ENCODE data around the gene USP32.
"Not testable (repeated sequence)": the region's sequence is repeated elsewhere in the genome, so short reads cannot be mapped to it uniquely, and the experiment has no call there.

Gene USP32

DNA sequence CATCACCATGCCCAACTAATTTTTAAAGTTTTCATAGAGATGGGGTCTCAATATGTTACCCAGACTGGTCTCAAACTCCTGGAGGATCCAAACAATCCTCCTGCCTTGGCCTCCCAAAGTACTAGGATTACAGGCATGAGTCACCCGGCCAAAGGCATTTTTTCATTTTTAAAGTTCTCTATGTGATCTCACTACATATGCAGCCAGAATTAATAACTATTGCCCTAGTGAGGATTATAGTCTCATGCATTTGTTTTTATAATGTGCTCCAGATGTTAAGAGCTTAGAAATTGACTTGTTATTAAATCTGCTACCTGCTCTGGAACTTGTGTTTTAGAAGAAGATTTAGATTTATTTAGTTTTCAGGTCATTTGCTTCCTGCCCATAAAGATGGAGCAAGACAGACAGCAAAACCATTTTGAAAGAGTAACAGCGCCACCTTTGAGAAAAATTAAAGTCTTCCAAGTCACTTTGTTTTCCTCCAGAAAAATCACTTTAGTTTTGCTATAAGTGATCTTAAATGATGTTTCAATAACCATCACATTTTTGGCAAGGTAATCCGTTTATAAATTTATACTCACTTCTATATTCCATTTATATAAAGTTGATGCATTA, 162.6 kb downstream of the USP32 start:
- no peak for DNase-seq (ENCODE audit: low spot score)

DNA sequence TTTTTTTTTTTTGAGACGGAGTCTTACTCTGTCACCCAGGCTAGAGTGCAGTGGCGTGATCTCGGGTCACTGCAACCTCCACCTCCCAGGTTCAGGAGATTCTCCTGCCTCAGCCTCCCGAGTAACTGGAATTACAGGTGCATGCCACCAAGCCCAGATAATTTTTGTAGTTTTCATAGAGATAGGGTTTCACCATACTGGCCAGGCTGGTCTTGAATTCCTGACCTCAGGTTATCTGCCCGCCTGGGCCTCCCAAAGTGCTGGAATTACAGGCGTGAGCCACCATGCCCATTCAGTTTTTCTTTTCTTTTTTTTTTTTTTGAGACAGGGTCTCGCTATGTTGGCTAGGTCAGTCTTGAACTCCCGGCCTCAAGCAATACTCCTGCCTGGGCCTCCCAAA, 164.7 kb downstream of the USP32 start:
- DNase-seq (ENCODE audit: low spot score): not testable (repeated sequence)

DNA sequence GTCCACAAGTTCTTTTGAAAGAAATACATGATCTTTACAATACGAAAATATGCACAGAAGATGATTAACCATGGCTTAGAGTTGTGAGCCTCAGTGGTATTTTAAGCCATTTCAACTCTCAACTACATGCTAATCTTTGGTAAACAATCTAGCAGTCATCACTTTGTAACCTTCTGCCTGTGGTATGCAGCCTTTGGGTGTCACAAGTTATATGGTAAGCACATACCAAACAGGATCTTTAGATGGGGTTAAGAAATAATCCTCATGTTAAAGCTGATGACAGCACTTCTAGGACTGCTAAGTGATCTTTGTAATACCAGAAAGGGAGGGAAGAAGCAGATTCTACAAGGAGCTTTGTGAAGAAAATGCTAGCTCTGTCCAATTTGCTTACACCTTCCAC, 167.9 kb downstream of the USP32 start:
- DNase-seq (ENCODE audit: low spot score): no peak

DNA sequence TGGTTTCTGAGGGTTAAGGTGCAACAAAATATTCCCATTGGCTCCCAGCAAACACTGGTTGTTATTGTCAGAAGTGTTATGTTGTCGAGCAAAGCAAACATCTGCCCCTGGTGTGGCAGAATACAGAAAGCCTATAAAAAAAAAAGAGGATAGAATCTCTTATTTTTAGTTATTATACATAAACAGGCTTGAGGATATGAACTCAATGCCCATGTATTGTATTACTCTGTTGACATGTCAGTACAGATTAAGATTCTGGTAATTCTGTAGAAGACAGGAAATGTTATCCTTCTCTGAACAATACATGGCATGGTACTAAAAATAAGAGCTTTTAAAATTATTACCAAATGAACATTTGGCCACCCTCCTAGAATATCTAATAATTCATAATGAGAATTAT, 168.5 kb downstream of the USP32 start:
- DNase-seq (ENCODE audit: low spot score): no peak

DNA sequence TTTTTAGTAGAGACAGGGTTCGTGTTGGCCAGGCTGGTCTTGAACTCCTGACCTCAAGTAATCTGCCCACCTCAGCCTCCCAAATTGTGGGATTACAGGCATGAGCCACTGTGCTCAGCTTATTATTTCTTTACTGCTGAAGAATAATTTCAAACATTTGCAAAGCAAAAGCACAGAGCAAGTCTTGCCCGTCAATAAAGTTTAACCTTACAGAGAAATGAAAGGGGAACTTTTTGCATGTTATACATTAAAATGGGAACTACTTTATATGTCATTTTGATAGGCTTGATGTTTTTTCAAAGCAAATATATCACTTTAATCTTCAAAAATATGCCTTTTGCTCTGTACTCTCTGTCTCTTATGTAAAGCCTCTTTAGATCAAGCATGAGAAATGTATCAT, 173.2 kb downstream of the USP32 start:
- not testable (repeated sequence) for DNase-seq (ENCODE audit: low spot score)

DNA sequence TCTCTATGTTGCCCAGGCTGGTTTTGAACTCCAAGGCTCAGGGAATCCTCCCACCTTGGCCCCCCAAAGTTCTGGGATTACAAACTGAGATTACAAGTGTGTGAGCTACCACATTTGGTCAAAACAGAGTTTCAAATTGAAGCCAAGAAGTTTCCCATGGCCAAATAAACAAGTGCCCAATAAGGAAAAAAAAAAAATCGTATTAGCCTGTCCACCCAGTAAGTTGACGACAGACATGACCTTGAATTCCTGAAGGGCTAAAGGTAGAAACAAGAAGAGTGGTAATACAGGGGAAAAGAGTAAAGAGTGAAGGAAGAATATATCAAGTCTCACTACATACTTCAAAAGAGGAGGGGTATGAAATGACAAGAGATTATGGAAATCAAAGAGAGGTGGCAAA, 176.0 kb downstream of the USP32 start:
- DNase-seq (ENCODE audit: low spot score): not testable (repeated sequence)

DNA sequence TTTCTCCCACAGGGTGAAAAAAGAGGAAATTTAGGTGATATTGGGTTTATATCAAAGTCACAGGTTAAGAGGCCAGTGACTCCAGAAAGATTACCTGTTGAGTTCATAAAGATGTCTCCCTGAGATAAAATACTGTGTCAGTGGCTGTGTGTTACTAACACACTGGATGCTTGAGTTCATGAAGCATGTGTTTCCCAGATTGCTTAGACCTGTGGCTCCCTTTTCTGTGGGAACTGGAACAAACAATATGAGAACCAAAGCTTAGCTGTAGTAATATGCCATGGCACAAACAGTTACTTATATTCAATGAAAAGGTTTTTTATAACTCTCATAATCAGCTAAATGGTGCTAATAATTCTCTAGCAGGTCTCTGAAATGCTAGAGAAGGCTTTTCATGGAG, 180.7 kb downstream of the USP32 start:
- DNase-seq (ENCODE audit: low spot score): not testable (repeated sequence)

DNA sequence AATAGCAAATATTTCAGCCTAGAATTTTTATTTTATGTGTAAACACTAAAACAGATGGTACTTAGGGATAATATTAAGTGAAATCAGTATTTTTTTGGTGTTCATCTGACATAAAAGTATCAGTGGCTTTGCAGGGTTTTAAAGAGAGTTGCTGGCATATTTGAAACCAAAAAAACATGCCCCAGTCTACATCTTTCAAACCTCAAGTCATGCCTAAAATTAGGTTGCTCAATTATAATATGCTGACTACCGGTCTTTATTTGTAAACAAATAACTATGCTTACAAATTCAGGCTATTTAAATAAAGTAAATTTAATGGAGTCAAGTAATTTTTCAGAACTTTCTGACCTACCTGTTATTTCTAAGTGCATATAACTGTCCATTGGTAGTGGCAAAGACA, 183.6 kb downstream of the USP32 start:
- not testable (repeated sequence) for DNase-seq (ENCODE audit: low spot score)

DNA sequence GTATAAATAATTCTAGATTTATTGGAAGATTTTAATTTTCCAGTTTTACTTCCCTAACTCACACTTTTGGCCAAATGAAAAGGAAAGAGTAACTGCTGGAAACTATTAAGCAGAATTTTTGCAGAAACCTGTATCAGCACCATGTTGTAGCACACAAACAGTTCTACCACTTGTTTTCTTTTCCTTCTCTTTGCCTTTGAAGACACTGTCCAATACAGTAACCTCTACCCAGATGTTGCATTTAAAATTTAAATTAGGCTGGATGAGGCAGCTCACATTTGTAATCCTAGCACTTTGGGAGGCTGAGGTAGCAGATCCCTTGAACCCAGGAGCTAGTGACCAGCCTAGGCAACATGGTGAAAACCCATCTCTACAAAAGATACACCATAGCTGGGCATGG, 186.2 kb downstream of the USP32 start:
- DNase-seq (ENCODE audit: low spot score): not testable (repeated sequence)

DNA sequence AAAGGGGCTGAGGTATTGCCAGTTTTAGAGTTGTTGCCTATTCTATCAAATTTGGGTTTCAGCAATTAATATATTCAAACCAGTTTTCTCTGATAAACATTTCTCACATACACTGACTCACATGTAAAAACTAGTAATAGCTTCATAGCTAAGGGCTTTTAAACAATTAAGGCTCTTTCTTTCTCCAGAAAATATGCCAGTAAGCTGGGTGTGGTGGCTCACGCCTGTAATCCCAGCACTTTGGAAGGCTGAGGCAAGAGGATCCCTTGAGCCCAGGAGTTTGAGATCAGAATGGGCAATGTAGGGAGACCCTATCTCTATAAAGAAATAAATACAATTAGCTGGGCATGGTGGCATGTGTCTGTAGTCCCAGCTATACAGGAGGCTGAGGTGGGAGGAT, 193.3 kb downstream of the USP32 start:
- not testable (repeated sequence) for DNase-seq (ENCODE audit: low spot score)

DNA sequence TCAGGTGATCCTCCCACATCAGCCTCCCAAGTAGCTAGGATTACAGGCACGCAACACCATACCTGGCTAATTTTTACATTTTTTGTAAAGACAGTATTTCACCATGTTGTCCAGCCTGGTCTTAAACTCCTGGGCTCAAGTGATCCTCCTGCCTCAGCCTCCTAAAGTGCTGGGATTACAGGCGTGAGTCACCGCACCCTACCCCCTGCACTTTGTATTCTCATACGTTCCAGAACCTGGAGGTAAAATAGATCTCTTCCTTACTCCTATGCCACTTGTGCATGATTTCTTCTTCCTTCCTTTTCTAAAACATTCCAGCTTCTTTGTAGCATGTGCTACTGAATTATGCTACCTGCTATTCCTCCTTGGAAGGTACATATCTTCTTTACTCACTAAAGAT, 197.8 kb downstream of the USP32 start:
- DNase-seq (ENCODE audit: low spot score): not testable (repeated sequence)

DNA sequence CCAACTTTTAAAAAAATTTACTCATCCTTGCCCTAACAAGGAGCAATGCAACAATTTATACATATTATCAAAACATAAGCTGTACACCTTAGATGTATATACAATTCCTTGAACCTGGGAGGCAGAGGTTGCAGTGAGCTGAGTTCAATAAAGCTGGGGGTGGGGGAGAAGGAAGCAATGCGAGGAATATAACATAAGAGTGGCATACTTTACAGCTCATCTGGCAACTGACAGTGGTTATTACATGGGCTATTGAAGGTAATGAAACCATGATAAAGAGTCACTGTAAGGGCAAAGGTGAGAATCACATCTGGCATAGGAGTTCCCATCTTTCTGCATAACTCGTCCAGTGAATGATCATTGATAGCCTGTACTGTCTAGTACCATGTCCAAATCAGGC, 198.5 kb downstream of the USP32 start:
- DNase-seq (ENCODE audit: low spot score): no peak

DNA sequence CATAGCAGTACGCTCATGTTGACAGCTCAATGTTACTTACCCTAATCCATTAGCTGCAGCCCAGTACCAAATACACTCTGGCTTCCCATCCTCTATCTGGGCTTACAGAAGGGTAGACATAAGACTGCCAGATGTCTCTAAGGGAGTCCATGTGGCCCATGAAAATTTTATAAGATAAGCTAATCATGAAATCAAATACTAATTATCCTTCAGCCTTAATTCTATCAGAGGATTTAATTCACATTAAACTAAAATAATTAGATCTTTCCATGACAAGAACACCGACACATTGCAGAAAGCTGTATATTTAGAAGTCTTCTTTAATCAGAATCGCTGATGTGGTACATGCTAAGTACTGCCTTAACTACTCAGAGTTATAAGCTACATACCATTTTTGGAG, 198.9 kb downstream of the USP32 start:
- DNase-seq (ENCODE audit: low spot score): not testable (repeated sequence)

DNA sequence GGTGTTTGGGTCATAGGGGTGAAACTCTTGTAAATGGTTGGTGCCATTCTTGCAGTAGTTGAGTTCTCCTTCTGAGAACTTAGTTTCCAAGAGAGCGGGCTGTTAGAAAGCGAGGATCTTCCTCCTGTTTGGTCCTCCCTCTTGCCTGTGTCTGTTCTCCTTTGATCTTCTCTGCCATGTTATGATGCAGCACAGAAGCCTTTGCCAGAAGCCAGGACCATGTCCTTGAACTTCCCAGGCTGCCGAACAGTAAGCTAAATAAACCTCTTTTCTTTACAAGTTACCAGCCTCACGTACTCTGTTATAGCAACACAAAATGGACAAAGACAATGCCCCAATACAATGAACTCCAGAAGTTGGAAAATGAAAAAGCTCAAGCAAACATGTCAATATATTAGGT, 201.9 kb downstream of the USP32 start:
- not testable (repeated sequence) for DNase-seq (ENCODE audit: low spot score)

DNA sequence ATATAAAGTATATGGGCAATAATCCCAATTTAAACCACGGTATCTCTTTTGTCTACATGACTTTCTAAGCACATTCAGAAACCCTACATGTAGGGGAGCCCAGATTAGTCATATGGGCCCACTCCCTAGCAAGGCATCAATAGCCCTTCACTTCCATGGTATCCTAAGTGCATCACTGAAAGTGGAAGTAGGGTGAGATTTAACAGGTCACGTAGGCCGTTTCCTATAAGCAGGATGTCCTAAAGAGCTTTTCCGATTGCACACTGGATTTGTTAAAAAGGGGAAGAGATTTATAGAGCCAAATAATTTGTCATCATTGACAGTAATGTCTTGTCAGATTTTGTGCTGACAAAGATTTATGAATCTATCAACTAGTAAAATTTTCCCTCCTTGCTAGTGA, 203.2 kb downstream of the USP32 start:
- DNase-seq (ENCODE audit: low spot score): no peak

DNA sequence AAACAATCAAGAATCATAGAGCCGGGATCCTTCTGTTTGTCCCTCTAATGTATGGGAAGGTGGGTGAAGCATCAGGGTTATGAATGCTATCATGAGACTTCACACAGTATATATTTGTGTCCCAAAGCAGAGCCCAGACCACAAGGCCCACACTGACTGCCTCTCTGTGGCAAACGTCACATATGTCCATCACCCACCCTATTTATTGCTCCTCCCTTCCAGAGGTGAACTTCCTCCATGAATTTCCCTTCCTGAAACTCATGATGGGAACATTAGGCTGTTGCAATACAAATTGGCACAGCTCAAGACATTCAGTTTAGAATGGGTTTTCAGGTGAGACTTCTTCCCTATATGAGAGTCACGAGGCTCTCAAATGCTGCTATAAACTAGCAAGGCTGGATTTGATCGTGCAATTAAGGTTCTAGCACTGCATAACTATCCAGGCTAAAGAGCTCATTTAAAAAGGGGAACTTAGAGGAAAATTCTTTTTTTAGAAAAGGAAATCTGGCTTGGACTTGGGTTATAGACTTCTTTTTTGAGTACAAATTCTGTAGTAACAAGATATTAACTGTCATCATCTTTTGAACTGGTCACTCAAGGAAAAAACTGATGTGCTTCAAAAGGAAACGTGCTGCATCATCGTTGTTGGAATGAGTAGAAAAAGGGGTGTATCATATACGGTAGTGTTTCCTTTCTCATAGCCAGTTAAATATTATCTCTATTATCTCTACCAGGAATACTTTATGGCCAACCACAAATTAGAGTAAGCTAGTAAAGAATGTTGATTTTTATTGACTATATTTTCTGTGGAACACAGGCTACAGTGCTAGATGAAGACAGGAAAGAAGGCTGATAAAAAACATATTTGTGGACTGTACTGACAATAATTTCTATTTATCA, 204.8 kb downstream of the USP32 start:
- DNase-seq (ENCODE audit: low spot score): not testable (repeated sequence)

DNA sequence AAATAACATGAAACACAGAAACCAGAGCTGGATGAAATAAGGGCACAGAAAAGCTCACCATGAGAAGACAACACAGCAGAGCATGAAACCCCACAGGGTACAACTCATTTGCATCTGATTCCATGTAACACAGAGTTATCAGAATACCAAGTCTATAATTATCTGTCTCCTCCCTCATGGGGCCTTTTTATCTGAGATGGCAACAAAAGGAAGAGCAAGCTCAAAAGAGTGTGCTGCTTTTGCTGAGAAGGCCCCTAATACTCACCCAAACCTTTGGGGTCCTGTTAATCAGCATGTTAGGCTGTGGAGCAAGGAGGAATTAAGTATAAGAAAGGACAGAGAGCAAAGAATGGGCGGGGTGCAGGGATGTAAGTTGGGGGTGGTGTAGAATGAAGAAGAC, 205.6 kb downstream of the USP32 start:
- not testable (repeated sequence) for DNase-seq (ENCODE audit: low spot score)

DNA sequence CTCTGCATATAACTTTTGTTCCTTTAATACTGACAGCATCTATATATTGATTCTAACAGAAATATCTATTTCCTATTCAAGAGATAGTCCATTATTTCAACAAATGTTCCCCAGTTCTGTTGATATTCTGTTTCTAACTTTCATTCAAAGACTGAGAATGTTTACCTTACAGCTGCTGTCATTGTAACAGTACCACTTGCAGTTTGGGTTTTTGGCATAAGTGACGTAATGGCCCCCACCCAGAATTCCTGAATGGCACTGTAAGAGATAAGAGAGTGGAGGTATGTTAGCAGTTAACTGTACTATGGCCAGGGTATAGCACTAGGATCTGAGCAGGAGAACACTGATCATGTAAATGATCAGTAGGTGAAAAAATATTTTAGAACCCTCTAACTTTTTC, 211.6 kb downstream of the USP32 start:
- DNase-seq (ENCODE audit: low spot score): not testable (repeated sequence)

DNA sequence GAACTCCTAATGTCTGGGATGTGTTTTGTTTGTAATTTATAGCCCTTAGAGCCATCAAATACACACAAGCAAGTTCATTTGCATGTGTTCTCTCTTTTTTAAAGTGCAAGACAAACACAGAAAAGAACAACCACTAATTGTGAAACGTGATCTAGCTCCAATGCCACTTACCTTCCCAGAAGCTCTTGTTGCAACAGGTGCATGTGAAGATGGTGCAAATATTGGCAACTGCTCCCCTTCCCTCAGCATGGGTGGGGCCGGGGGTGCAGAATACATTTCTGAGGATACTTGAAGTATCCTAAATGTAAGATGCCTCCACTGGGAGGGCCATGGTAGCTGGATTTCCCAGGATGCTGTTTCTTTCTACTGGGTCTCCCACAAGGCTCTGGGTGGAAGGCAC, 213.8 kb downstream of the USP32 start:
- DNase-seq (ENCODE audit: low spot score): not testable (repeated sequence)

DNA sequence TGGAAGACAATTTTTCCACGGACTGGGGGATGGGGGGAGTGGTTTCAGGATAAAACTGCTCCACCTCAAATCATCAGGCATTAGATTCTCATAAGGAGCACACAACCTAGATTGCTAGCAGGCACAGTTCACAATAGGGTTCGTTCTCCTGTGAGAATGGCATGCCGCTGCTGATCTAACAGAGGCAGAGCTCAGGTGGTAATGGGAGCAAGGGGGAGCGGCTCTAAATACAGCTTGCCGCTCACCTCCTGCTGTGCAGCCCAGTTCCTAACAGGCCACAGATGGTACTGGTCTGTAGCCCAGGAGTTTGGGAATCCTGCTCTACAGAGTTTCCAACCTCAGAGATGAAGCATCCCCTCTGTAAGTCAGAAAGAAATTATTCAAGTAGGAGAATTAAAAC, 215.2 kb downstream of the USP32 start:
- DNase-seq (ENCODE audit: low spot score): not testable (repeated sequence)

DNA sequence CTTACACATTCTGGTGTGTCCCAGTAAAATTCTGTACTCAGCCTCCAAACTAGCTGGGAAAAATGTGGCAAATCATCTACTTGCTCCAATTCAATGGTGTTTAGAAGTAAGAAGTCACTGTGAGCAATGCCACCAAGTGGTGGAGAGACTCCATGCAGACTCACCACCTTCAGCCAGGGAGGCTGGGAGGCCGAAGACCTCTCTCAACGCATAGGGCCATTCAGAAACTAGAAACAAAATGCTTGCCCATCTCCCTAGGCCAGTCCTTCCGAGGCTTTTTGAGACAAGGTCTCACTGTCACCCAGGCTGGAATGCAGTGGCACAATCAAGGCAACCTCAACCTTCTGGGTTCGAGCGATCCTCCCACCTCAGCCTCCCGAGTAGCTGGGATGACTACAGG, 217.2 kb downstream of the USP32 start:
- DNase-seq (ENCODE audit: low spot score): not testable (repeated sequence)

DNA sequence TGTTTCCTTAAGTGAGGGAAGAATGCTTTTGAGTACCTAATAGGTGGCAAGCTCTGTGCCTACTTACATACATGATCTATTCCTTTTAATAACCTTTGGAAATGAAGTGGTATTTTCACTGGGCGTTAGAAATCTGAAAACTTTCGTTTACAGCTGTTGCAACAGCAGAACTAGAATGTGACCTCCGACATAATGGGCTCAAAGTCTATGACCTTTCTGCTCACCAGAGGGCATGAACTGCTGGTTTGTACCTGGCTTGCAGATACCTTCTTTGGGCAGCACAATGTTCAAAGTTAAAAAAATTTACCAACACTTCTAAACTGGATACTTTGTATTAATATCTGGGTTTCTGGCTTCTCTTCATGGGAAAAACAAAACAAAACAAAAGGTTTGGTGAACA, 217.9 kb downstream of the USP32 start:
- DNase-seq (ENCODE audit: low spot score): no peak

DNA sequence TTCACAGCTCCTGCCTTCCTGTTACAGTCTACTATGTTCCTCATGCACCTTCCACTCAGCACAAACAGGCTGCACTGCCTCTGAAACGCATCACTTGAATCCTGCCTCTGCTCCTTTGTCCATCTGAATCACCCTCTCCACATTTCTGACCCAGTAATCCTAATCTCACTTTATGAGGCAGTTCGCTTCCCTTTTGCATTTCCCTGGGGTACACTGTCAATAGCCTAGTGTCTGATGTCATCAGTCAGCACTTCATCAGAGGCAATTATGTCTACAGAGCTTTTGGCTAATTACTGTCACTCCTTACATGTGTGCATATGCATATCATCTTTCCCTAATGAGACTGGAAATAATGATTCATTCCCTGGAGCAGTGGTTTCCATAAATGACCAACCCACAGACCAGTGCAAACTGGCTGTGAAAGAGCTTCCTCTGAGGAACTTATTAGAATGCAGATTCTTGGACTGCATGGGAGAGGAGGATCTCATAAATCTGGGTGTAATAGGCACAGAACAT, 218.6 kb downstream of the USP32 start:
- no peak for DNase-seq (ENCODE audit: low spot score)
